ENCODE measurements around the gene CDPF1. TPM values are rescaled to one million over a fixed set of nuclear protein-coding genes. Genes with fewer than 3 reads are reported as not detected.

The CDPF1 gene
- total RNA-seq, 1 experiment from 2014 or later, result 6.3 TPM

DNA sequence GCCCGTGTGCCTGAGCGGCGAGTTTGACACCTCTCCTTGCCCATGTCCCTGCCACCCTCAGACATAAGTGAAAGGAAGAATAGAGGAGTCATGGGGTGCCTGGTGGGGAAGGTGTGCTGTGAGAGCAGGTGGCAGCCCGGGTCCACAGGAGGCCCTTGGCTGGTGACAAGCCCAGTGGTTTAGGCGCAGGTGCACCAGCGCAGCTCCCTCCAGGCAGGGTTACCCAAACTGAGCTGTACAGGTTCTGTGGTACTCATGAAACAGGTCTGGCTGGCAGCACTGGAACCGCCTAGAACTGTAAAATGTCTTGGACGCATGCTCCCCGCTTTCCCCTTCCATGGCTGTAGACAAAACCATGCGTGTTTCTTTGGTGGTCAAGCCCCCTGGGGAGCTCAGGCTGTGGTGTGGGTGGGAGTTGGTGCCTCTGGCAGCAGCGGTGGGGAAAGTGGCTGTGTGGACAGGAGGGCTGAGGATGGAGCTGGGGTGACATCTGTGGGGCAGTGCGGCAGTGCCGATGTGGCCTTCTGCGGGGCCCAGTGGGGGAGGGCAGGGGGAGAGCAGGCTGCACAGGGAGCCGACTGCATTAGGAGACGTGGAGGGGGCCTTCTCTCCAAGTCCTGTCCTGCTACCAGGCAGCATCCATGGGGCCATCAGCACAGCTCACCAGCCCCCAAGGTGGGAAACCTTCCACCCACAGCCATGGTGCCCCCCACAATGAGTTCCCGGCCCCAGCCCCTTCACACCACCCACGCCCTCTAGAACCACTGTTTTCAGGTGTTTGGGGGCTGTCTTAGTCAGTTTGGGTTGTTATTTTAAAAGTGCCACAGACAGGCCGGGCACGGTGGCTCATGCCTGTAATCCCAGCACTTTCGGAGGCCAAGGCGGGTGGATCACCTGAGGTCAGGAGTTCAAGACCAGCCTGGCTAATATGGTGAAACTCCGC lies 41.0 kb upstream of the CDPF1 start:
- Mint-ChIP-seq H3K27ac (ENCODE audit: low read depth, unreplicated experiment) (no peak overlapping the region), H3K27me3 (ENCODE audit: insufficient read depth, unreplicated experiment) (no peaks in the 10 kb centered on the region), H3K4me1 (ENCODE audit: insufficient read depth, unreplicated experiment) (peaks cover 3% of the 10 kb centered on the region), H3K36me3 (ENCODE audit: insufficient read depth, unreplicated experiment) (peaks cover 37% of the 10 kb centered on the region), H3K9me3 (ENCODE audit: unreplicated experiment) (no peaks in the 10 kb centered on the region), H3K4me3 (ENCODE audit: unreplicated experiment) (no peak overlapping the region)
- DNase-seq (ENCODE audit: unreplicated experiment), result no peak
- no TSS peak for BruUV-seq (replicated peaks)
- CTCF ChIA-PET, result interaction anchor here (0.5 kb wide), 1 partner anchor 296 kb away, joined by 3 read pairs; no protein-coding TSS in a partner anchor
- TF ChIP-seq, protein P1, sequence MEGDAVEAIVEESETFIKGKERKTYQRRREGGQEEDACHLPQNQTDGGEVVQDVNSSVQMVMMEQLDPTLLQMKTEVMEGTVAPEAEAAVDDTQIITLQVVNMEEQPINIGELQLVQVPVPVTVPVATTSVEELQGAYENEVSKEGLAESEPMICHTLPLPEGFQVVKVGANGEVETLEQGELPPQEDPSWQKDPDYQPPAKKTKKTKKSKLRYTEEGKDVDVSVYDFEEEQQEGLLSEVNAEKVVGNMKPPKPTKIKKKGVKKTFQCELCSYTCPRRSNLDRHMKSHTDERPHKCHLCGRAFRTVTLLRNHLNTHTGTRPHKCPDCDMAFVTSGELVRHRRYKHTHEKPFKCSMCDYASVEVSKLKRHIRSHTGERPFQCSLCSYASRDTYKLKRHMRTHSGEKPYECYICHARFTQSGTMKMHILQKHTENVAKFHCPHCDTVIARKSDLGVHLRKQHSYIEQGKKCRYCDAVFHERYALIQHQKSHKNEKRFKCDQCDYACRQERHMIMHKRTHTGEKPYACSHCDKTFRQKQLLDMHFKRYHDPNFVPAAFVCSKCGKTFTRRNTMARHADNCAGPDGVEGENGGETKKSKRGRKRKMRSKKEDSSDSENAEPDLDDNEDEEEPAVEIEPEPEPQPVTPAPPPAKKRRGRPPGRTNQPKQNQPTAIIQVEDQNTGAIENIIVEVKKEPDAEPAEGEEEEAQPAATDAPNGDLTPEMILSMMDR (IDR thresholded peaks at IDR 0.05; ENCODE audit: unreplicated experiment), result no peak
- POLR2A ChIA-PET, result no interaction called here
- intact Hi-C loops (cut with micrococcal nuclease), result no loop called here

DNA sequence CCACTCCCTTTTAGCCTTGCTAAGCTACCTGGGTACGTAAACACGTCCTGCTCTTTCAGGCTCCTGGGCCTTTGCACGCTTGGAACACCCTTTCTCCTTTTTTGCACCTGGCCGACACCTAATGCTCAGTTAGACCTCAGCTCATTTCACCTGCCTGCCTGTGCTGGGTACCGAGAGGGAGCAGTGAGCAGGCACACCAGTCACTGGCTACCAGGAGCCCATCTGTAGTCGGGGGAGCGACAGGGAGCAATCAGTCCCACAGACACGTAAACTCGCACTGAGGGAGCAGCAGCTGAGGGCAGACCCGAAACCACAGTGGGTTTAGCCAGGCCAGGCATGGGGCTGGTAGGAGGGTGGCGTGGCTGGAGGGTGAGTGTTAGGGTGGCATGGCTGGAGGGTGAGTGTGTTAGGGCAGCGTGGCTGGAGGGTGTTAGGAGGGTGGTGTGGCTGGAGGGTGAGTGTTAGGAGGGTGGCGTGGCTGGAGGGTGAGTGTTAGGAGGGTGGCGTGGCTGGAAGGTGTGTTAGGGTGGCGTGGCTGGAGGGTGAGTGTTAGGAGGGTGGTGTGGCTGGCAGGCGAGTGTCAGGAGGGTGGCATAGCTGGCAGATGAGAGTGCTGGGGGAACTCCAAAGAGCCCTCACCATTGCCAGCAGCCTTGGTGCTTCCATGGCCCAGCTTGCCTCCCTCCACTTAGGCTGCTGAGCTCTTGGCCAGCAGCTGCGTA lies 40.2 kb upstream of the CDPF1 start:
- no TSS peak for BruUV-seq (replicated peaks)
- ChIA-PET POLR2A (no interaction called here), CTCF (interaction anchor here (0.5 to 0.6 kb wide), 2 partner anchors 252 to 295 kb away, joined by 3 to 4 read pairs; no protein-coding TSS in a partner anchor)
- Mint-ChIP-seq H3K27ac (ENCODE audit: low read depth, unreplicated experiment) (no peak overlapping the region), H3K27me3 (ENCODE audit: insufficient read depth, unreplicated experiment) (no peaks in the 10 kb centered on the region), H3K4me1 (ENCODE audit: insufficient read depth, unreplicated experiment) (no peaks in the 10 kb centered on the region), H3K9me3 (ENCODE audit: unreplicated experiment) (no peaks in the 10 kb centered on the region), H3K4me3 (ENCODE audit: unreplicated experiment) (no peak overlapping the region), H3K36me3 (ENCODE audit: insufficient read depth, unreplicated experiment) (peaks cover 42% of the 10 kb centered on the region)
- intact Hi-C loops (cut with micrococcal nuclease), result no loop called here
- TF ChIP-seq, protein P1 (IDR thresholded peaks at IDR 0.05; ENCODE audit: unreplicated experiment), result no peak
- no peak for DNase-seq (ENCODE audit: unreplicated experiment)

DNA sequence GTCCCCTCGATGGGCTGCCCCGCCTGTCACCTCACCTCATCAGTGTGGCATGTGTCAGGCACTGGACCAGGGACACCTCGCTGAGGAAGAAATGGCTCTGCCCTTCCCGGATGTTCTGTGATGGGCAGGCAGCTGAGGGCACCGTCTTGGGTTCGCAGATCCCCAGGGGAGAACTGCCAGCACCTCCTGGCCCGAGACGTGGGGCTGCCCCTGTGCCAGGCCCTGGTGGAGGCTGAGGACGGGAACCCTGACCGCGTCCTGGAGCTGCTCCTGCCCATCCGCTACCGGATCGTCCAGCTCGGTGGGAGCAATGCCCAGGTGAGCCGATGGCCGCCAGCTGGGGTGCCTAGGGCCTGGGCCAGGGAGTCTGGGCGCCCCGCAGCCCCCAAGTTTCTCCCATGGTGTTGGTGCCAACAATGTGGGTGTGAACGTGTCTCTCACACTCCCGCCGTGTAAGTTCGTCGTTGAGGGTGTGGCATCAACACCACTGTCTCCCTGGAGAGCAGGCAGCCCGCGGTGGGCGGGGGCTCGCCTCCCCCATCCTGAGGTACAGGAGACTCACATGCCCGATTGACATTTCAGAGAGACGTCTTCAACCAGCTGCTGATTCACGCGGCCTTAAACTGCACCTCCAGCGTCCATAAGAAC lies 39.3 kb upstream of the CDPF1 start:
- peaks cover 46% of the 10 kb centered on the region for H3K36me3 Mint-ChIP-seq (ENCODE audit: insufficient read depth, unreplicated experiment)
- TF ChIP-seq, protein P1 (IDR thresholded peaks at IDR 0.05; ENCODE audit: unreplicated experiment), result no peak
- H3K27me3 Mint-ChIP-seq (ENCODE audit: insufficient read depth, unreplicated experiment), result no peaks in the 10 kb centered on the region
- H3K27ac Mint-ChIP-seq (ENCODE audit: low read depth, unreplicated experiment), result no peak overlapping the region
- H3K4me3 Mint-ChIP-seq (ENCODE audit: unreplicated experiment), result no peak overlapping the region
- no peaks in the 10 kb centered on the region for H3K9me3 Mint-ChIP-seq (ENCODE audit: unreplicated experiment)
- intact Hi-C loops (cut with micrococcal nuclease), result no loop called here
- no peaks in the 10 kb centered on the region for H3K4me1 Mint-ChIP-seq (ENCODE audit: insufficient read depth, unreplicated experiment)
- ChIA-PET POLR2A (no interaction called here), CTCF (interaction anchor here (0.6 to 0.7 kb wide), 3 partner anchors 27 to 253 kb away, joined by 3 to 5 read pairs (median 4); no protein-coding TSS in a partner anchor)
- no peak for DNase-seq (ENCODE audit: unreplicated experiment)
- BruUV-seq (replicated peaks), result no TSS peak

DNA sequence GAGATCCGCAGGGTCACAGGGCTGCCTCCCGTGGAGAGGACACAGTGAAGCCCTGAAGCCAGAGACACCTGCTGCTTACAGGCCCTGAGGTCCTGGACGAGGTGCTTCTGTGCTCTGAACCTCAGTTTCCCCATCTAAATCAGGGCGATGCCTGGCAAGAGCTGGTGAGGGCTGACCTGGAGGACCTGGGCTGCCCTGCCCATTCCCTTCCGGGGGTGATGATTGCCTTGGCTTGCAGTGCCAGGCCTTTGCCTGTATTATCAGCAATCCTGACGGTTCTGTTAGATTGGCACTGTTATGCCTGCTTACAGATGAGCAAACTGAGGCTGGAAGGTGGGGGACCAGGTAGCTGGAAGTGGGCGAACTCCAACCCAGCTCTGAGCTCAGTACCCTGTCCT lies 38.8 kb upstream of the CDPF1 start:
- Mint-ChIP-seq H3K27me3 (ENCODE audit: insufficient read depth, unreplicated experiment) (no peaks in the 10 kb centered on the region), H3K9me3 (ENCODE audit: unreplicated experiment) (no peaks in the 10 kb centered on the region), H3K36me3 (ENCODE audit: insufficient read depth, unreplicated experiment) (peaks cover 48% of the 10 kb centered on the region), H3K27ac (ENCODE audit: low read depth, unreplicated experiment) (no peak overlapping the region), H3K4me3 (ENCODE audit: unreplicated experiment) (no peak overlapping the region), H3K4me1 (ENCODE audit: insufficient read depth, unreplicated experiment) (no peaks in the 10 kb centered on the region)
- no TSS peak for BruUV-seq (replicated peaks)
- ChIA-PET POLR2A (no interaction called here), CTCF (interaction anchor here (0.7 kb wide), 3 partner anchors 28 to 278 kb away, joined by 3 to 5 read pairs (median 3); no protein-coding TSS in a partner anchor)
- TF ChIP-seq, protein P1 (IDR thresholded peaks at IDR 0.05; ENCODE audit: unreplicated experiment), result no peak
- no peak for DNase-seq (ENCODE audit: unreplicated experiment)
- intact Hi-C loops (cut with micrococcal nuclease), result no loop called here

Data from MCF 10A (cell line).